A549 treated with AZD9567 at 1 μM for 4 hours (cell line): ENCODE results near the gene AHDC1. TPM values are rescaled to one million over a fixed set of nuclear protein-coding genes. Genes with fewer than 3 reads are reported as not detected.

Experiments
- total RNA-seq: library from RNA; stranded (reverse); fragments of 200-300 nt; extraction: Qiagen RNA extraction; gene quantifications from 5 replicates; pipeline ENCODE4 v1.2.3, GENCODE V29; 2022; ENCODE audit not compliant: insufficient read depth

Gene AHDC1
- total RNA-seq = 13.8 to 24.9 TPM (median 23.5 TPM) in 5 replicates

GRCh38 chr1:27603681-27604578 lies at the start of gene AHDC1:
TSS of gene AHDC1 (minus strand) at chr1:27604144. CDS start at chr1:27552115, 52,029 bp downstream.

GRCh38 chr1:27634985-27635367 lies 31.0 kb upstream of the AHDC1 start, which contains the start of gene FGR:
TSS of gene FGR (minus strand) at chr1:27635185. CDS start at chr1:27623916, 11,269 bp downstream.

GRCh38 chr1:27489973-27490741 lies 113.8 kb downstream of the AHDC1 start, which contains the start of gene WASF2:
TSS of gene WASF2 (minus strand) at chr1:27490167. CDS start at chr1:27428890, 61,277 bp downstream.

Other genes starting within 250 kb of the AHDC1 start
- gene MAP3K6, start 237.2 kb downstream of the AHDC1 start, total RNA-seq = 7.2 to 18.4 TPM (median 15.3 TPM) in 5 replicates
- not detected in 5 replicates for gene FCN3, start 229.3 kb downstream of the AHDC1 start, total RNA-seq
- gene CD164L2, start 220.8 kb downstream of the AHDC1 start, total RNA-seq = not detected in 5 replicates
- gene GPR3, start 211.5 kb downstream of the AHDC1 start, total RNA-seq = 1.6 to 2.0 TPM (median 1.7 TPM) in 4 of 5 replicates, not detected in the other
- 45.2 to 53.4 TPM (median 50.5 TPM) in 5 replicates for gene WASF2, start 114.0 kb downstream of the AHDC1 start, total RNA-seq
- gene FGR, start 31.0 kb upstream of the AHDC1 start, total RNA-seq = 0.05 to 0.07 TPM (median 0.06 TPM) in 3 of 5 replicates, not detected in the others
- gene IFI6, start 68.0 kb upstream of the AHDC1 start, total RNA-seq = 10.6 to 14.8 TPM (median 11.7 TPM) in 5 replicates
- 6.5 to 9.3 TPM (median 6.8 TPM) in 5 replicates for gene FAM76A, start 121.8 kb upstream of the AHDC1 start, total RNA-seq
- gene STX12, start 169.1 kb upstream of the AHDC1 start, total RNA-seq = 9.2 to 15.8 TPM (median 10.2 TPM) in 5 replicates
- 34.6 to 45.3 TPM (median 36.8 TPM) in 5 replicates for gene PPP1R8, start 226.6 kb upstream of the AHDC1 start, total RNA-seq